IMR-90 (cell line): ENCODE data around the gene NCKAP5.

Experiments used
- CEBPB ChIP-seq: IDR thresholded peaks from 2 replicates; pipeline ENCODE4 v1.6.1; 2012; ENCODE audit warnings: low read depth, low read length, improper control_type of control experiment
- CTCF ChIP-seq: conservative IDR thresholded peaks from 2 replicates; pipeline ENCODE4 v1.5.1; 2012; ENCODE audit warnings: mild to moderate bottlenecking, low read depth, low read length, improper control_type of control experiment
- RFX5 ChIP-seq: IDR thresholded peaks from 2 replicates; pipeline ENCODE4 v1.8.0; 2012; ENCODE audit warnings: low read depth, mild to moderate bottlenecking, low read length, moderate library complexity

- no peak for TF ChIP-seq RFX5
- TF ChIP-seq CEBPB, result no peak
- TF ChIP-seq CTCF, result no peak
These were observed 73.0 kb downstream of the NCKAP5 start for GRCh38 chr2:133495226-133495625.
